ENCODE results near the gene C1orf53.

GRCh38 chr1:197902454-197903195, at the start of gene C1orf53:
- TF ChIP-seq EZH2 (IDR thresholded peaks at IDR 0.05; ENCODE audit: borderline replicate concordance, low read depth, low read length, poor library complexity, severe bottlenecking): no peak
- TF ChIP-seq, protein P1, sequence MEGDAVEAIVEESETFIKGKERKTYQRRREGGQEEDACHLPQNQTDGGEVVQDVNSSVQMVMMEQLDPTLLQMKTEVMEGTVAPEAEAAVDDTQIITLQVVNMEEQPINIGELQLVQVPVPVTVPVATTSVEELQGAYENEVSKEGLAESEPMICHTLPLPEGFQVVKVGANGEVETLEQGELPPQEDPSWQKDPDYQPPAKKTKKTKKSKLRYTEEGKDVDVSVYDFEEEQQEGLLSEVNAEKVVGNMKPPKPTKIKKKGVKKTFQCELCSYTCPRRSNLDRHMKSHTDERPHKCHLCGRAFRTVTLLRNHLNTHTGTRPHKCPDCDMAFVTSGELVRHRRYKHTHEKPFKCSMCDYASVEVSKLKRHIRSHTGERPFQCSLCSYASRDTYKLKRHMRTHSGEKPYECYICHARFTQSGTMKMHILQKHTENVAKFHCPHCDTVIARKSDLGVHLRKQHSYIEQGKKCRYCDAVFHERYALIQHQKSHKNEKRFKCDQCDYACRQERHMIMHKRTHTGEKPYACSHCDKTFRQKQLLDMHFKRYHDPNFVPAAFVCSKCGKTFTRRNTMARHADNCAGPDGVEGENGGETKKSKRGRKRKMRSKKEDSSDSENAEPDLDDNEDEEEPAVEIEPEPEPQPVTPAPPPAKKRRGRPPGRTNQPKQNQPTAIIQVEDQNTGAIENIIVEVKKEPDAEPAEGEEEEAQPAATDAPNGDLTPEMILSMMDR (conservative IDR thresholded peaks at IDR 0.05; ENCODE audit: low read depth, low read length): no peak
